Type B pancreatic cell (in vitro differentiated cells): ENCODE data around the gene S100Z. TPM values are rescaled to one million over a fixed set of nuclear protein-coding genes. Genes with fewer than 3 reads are reported as not detected.
"Not testable (repeated sequence)": the region's sequence is repeated elsewhere in the genome, so short reads cannot be mapped to it uniquely, and the experiment has no call there.

ENCODE experiments used
- DNase-seq: peaks from one replicate; pipeline ENCODE4 v3.0.0; 2021; ENCODE audit warnings: mixed read lengths; ENCODE audit not compliant: unreplicated experiment; ENCODE audit errors: extremely low spot score
- H3K27ac Mint-ChIP-seq: 2 replicates; pipeline ENCODE4 v1.8.0; 2021; ENCODE audit warnings: mild to moderate bottlenecking, mixed read lengths
- H3K27me3 Mint-ChIP-seq: 2 replicates; pipeline ENCODE4 v1.8.0; 2021; ENCODE audit warnings: mixed read lengths
- H3K36me3 Mint-ChIP-seq: 2 replicates; pipeline ENCODE4 v1.8.0; 2021; ENCODE audit warnings: mixed read lengths
- H3K4me1 Mint-ChIP-seq: one replicate; pipeline ENCODE4 v1.8.0; 2021; ENCODE audit warnings: mixed read lengths; ENCODE audit not compliant: unreplicated experiment
- H3K4me3 Mint-ChIP-seq: 2 replicates; pipeline ENCODE4 v1.8.0; 2021; ENCODE audit warnings: mild to moderate bottlenecking, mixed read lengths
- H3K9me3 Mint-ChIP-seq: 2 replicates; pipeline ENCODE4 v1.8.0; 2021; ENCODE audit warnings: mixed read lengths
- total RNA-seq: library from RNA; stranded (reverse); gene quantifications from 2 replicates; pipeline ENCODE4 v1.2.1, GENCODE V29; 2021; ENCODE audit warnings: low replicate concordance
- TF ChIP-seq, protein P1 (sequence below): fragments of 200-600 bp; sonication (generic); conservative IDR thresholded peaks from 2 replicates; pipeline ENCODE4 v1.5.0; 2021; ENCODE audit warnings: antibody characterized with exemption, mild to moderate bottlenecking

Gene S100Z
- total RNA-seq, 1 donor from 2014 or later = 0.56 TPM

DNA sequence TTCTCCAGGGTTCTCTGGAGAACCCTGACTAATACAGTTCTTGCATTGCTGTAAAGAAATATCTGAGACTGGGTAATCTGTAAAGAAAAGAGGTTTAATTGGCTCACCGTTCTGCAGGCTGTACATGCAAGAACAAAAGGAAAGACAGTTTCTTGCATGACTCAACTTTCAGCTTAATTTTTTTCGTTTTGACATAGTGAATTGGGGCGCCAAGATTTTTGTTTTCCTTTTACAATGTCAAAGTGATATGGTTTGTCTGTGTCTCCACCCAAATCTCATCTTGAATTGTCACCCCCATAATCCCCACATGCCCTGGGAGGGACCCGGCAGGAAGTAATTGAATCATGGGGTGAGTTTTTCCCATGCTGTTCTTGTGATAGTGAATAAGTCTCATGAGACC, 91.2 kb downstream of the S100Z start:
- Mint-ChIP-seq H3K27me3 (peaks cover 5% of the 10 kb centered on the region), H3K9me3 (no peaks in the 10 kb centered on the region), H3K4me1 (peaks cover 6% of the 10 kb centered on the region), H3K36me3 (no peaks in the 10 kb centered on the region), H3K4me3 (no peak overlapping the region), H3K27ac (no peak overlapping the region)
- TF ChIP-seq, protein P1, sequence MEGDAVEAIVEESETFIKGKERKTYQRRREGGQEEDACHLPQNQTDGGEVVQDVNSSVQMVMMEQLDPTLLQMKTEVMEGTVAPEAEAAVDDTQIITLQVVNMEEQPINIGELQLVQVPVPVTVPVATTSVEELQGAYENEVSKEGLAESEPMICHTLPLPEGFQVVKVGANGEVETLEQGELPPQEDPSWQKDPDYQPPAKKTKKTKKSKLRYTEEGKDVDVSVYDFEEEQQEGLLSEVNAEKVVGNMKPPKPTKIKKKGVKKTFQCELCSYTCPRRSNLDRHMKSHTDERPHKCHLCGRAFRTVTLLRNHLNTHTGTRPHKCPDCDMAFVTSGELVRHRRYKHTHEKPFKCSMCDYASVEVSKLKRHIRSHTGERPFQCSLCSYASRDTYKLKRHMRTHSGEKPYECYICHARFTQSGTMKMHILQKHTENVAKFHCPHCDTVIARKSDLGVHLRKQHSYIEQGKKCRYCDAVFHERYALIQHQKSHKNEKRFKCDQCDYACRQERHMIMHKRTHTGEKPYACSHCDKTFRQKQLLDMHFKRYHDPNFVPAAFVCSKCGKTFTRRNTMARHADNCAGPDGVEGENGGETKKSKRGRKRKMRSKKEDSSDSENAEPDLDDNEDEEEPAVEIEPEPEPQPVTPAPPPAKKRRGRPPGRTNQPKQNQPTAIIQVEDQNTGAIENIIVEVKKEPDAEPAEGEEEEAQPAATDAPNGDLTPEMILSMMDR = no peak
- no peak for DNase-seq

DNA sequence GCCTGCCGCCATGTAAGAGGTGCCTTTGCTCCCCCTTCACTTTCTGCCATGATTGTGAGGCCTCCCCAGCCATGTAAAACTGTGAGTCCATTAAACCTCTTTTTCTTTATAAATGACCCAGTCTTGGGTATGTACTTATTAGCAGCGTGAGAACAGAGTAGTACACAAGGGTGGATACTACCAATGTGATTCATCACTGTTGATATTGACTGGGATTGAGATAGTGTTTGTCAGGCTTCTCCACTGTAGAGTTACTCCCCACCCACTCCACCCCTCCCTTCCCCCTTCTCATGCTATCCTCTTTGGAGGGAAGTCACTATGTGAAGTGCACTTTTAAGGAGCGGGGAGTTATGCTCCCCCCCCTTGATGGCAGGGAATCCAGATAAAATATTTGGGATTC, 91.6 kb downstream of the S100Z start:
- peaks cover 5% of the 10 kb centered on the region for H3K27me3 Mint-ChIP-seq
- H3K9me3 Mint-ChIP-seq = no peaks in the 10 kb centered on the region
- no peak overlapping the region for H3K27ac Mint-ChIP-seq
- DNase-seq = no peak
- H3K36me3 Mint-ChIP-seq = no peaks in the 10 kb centered on the region
- TF ChIP-seq, protein P1 = no peak
- peaks cover 6% of the 10 kb centered on the region for H3K4me1 Mint-ChIP-seq
- no peak overlapping the region for H3K4me3 Mint-ChIP-seq

DNA sequence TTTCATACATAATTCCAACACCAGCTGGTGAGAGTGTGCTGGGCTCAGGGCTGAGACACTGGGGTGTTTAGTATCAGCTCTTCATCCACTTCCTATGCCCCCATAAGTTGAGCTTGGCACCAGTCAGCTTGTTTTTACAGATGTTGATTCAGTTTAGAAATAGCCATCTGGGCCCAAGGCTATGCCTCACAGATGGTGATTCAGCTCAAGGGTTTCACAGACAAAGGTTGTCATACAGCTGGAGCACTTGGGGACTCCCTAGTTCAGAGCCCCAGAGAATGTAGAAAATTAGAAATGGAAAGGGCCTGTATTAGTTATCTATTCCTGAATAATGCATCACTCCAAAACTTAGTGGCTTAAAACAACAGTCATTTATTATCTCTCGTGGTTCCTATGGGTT, 92.8 kb downstream of the S100Z start:
- no peak for DNase-seq
- H3K27ac Mint-ChIP-seq = no peak overlapping the region
- H3K36me3 Mint-ChIP-seq = no peaks in the 10 kb centered on the region
- peaks cover 7% of the 10 kb centered on the region for H3K27me3 Mint-ChIP-seq
- no peaks in the 10 kb centered on the region for H3K9me3 Mint-ChIP-seq
- no peak overlapping the region for H3K4me3 Mint-ChIP-seq
- TF ChIP-seq, protein P1 = no peak
- H3K4me1 Mint-ChIP-seq = peaks cover 6% of the 10 kb centered on the region

DNA sequence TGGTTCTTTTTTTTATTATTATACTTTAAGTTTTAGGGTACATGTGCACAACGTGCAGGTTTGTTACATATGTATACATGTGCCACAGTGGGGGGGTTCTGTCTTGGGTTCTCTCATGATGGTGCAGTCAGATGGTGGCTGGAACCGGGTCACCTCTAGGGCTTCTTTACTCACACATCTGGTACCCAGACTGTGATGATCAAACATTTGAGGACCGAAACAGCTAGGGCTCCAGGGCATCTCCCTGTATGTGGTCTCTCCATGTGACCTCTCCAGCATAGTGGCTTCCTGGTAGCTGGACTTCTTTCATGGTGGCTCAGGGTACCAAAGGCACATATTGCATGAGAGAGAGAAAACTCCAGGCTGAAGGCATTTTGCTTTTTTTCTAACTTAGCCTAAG, 93.2 kb downstream of the S100Z start:
- peaks cover 6% of the 10 kb centered on the region for H3K4me1 Mint-ChIP-seq
- TF ChIP-seq, protein P1 = no peak

DNA sequence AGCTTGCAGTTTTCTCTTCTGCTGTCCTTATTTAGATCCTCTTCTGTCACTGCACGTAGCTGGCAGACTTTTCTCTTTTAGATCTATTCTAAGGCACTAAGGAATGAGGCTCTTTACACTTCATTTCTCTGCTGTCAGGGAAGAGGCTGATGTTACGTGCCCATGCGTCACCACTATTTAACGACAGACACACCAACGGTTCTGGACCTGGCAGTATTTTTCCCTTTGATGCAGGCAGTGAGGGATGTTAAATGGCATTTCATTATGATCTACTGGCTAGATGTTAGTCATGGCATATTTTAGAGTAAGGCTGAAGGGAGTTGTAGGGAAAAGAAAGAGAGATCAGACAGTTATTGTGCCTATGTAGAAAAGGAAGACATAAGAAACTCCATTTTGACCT, 94.8 kb downstream of the S100Z start:
- Mint-ChIP-seq H3K27me3 (peaks cover 16% of the 10 kb centered on the region), H3K4me1 (peaks cover 6% of the 10 kb centered on the region), H3K27ac (no peak overlapping the region), H3K9me3 (no peaks in the 10 kb centered on the region), H3K36me3 (no peaks in the 10 kb centered on the region), H3K4me3 (no peak overlapping the region)
- TF ChIP-seq, protein P1 = no peak
- DNase-seq = no peak

More for the DNA sequence above, 93.2 kb downstream of the S100Z start:
- Mint-ChIP-seq H3K36me3 (no peaks in the 10 kb centered on the region), H3K4me3 (no peak overlapping the region), H3K27me3 (peaks cover 8% of the 10 kb centered on the region), H3K27ac (no peak overlapping the region), H3K9me3 (no peaks in the 10 kb centered on the region)
- no peak for DNase-seq

DNA sequence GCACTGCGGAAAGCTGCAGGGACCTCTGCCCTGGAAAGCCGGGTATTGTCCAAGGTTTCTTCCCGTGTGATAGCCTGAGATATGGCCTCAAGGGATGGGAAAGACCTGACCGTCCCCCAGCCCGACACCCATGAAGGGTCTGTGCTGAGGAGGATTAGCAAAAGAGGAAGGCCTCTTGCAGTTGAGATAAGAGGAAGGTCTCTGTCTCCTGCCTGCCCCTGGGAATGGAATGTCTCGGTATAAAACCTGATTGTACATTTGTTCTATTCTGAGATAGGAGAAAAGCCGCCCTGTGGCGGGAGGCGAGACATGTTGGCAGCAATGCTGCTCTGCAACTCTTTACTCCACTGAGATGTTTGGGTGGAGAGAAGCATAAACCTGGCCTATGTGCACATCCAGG, 95.4 kb downstream of the S100Z start:
- H3K27ac Mint-ChIP-seq = not testable (repeated sequence)
- H3K27me3 Mint-ChIP-seq = peaks cover 20% of the 10 kb centered on the region

More for the DNA sequence above, 95.4 kb downstream of the S100Z start:
- not testable (repeated sequence) for H3K4me3 Mint-ChIP-seq, H3K9me3 Mint-ChIP-seq, H3K36me3 Mint-ChIP-seq, H3K4me1 Mint-ChIP-seq, DNase-seq
